ENCODE measurements around the gene MCF2. TPM values are rescaled to one million over a fixed set of nuclear protein-coding genes. Genes with fewer than 3 reads are reported as not detected.
A peak's percentile ranks its signal among the peaks of the same experiment; 100 is the strongest.

MCF2 gene
- total RNA-seq, 1 experiment from 2014 or later: 2.7 TPM

DNA sequence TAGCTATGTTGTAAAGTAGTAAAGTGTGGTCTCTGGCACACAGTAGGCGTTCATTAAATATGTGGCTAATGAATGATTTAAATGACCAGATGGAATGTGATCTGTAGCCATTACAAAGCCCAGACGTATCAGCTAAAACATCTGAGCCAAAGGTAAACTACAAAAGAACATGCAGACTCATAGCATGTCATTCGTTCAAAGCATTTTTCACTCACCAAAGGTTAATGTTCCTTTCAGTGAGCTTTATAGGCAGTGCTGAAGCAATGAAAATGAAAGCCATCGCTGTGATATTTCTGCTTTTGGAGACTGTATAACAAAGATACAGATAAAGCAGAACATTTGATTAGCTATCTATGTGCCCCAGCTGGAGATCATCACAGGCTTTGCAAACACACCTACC lies 126.9 kb downstream of the MCF2 start:
- intact Hi-C loops (cut with micrococcal nuclease; ENCODE audit: unreplicated experiment): no loop called here
- no peaks in the 10 kb centered on the region for H3K4me1 ChIP-seq (ENCODE audit: insufficient read depth, low read length, poor library complexity, severe bottlenecking)
- H3K27me3 ChIP-seq (replicated peaks; ENCODE audit: insufficient read depth, low read depth, low read length, poor library complexity): no peaks in the 10 kb centered on the region
- DNase-seq (ENCODE audit: low spot score): no peak
- H3K4me3 ChIP-seq (ENCODE audit: low read depth, low read length, poor library complexity, severe bottlenecking): no peak overlapping the region
- no TSS peak for BruUV-seq (replicated peaks)
- no peak for TF ChIP-seq EZH2 (IDR thresholded peaks at IDR 0.05; ENCODE audit: borderline replicate concordance, low read depth, low read length, poor library complexity, severe bottlenecking)
- TF ChIP-seq, protein P1, sequence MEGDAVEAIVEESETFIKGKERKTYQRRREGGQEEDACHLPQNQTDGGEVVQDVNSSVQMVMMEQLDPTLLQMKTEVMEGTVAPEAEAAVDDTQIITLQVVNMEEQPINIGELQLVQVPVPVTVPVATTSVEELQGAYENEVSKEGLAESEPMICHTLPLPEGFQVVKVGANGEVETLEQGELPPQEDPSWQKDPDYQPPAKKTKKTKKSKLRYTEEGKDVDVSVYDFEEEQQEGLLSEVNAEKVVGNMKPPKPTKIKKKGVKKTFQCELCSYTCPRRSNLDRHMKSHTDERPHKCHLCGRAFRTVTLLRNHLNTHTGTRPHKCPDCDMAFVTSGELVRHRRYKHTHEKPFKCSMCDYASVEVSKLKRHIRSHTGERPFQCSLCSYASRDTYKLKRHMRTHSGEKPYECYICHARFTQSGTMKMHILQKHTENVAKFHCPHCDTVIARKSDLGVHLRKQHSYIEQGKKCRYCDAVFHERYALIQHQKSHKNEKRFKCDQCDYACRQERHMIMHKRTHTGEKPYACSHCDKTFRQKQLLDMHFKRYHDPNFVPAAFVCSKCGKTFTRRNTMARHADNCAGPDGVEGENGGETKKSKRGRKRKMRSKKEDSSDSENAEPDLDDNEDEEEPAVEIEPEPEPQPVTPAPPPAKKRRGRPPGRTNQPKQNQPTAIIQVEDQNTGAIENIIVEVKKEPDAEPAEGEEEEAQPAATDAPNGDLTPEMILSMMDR (conservative IDR thresholded peaks at IDR 0.05; ENCODE audit: low read depth, low read length): no peak
- CTCF ChIA-PET: no interaction called here
- POLR2A ChIA-PET (ENCODE audit: low non-redundant PET): no interaction called here
- H3K9me3 ChIP-seq (ENCODE audit: low read depth, low read length, poor library complexity, severe bottlenecking): no peaks in the 10 kb centered on the region
- H3K27ac ChIP-seq (ENCODE audit: low read depth, low read length, poor library complexity, severe bottlenecking): no peak overlapping the region
- H3K36me3 ChIP-seq (ENCODE audit: insufficient read depth, low read length, poor library complexity, severe bottlenecking): no peaks in the 10 kb centered on the region

DNA sequence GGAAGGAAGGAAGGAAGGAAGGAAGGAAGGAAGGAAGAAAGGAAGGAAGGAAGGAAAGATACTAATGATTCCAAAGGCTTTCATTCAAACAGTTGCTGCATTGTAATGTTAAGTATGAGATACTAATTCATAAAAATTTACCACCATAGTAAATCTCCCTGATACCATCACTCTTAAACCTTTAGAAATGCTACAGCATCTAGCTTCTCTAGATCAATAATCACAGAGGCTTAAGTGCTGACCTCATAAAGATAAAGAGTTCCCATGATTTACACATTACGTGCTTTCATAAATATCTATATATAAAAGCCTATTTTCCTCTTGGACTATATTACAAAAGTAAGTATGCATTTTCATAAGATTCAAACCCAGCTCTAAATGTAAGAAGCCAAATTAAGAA lies 141.0 kb downstream of the MCF2 start:
- no peaks in the 10 kb centered on the region for H3K27me3 ChIP-seq (replicated peaks; ENCODE audit: insufficient read depth, low read depth, low read length, poor library complexity)
- no TSS peak for BruUV-seq (replicated peaks)
- peaks cover 5% of the 10 kb centered on the region for H3K4me1 ChIP-seq (ENCODE audit: insufficient read depth, low read length, poor library complexity, severe bottlenecking)
- H3K27ac ChIP-seq (ENCODE audit: low read depth, low read length, poor library complexity, severe bottlenecking): peak overlapping the region; percentile 78
- intact Hi-C loops (cut with micrococcal nuclease; ENCODE audit: unreplicated experiment): loop anchor here (1.0 to 10.0 kb wide), 3 partner anchors 185 to 1372 kb away; no protein-coding TSS in a partner anchor
- DNase-seq (ENCODE audit: low spot score): peak; percentile 76
- H3K36me3 ChIP-seq (ENCODE audit: insufficient read depth, low read length, poor library complexity, severe bottlenecking): no peaks in the 10 kb centered on the region
- CTCF ChIA-PET: no interaction called here
- POLR2A ChIA-PET (ENCODE audit: low non-redundant PET): interaction anchor here (0.5 to 0.7 kb wide), 2 partner anchors 366 to 404 kb away, joined by 5 to 25 read pairs; partner anchors contain the start of gene ATP11C
- no peak overlapping the region for H3K4me3 ChIP-seq (ENCODE audit: low read depth, low read length, poor library complexity, severe bottlenecking)
- H3K9me3 ChIP-seq (ENCODE audit: low read depth, low read length, poor library complexity, severe bottlenecking): no peaks in the 10 kb centered on the region
- TF ChIP-seq, protein P1 (conservative IDR thresholded peaks at IDR 0.05; ENCODE audit: low read depth, low read length): no peak
- TF ChIP-seq EZH2 (IDR thresholded peaks at IDR 0.05; ENCODE audit: borderline replicate concordance, low read depth, low read length, poor library complexity, severe bottlenecking): no peak

DNA sequence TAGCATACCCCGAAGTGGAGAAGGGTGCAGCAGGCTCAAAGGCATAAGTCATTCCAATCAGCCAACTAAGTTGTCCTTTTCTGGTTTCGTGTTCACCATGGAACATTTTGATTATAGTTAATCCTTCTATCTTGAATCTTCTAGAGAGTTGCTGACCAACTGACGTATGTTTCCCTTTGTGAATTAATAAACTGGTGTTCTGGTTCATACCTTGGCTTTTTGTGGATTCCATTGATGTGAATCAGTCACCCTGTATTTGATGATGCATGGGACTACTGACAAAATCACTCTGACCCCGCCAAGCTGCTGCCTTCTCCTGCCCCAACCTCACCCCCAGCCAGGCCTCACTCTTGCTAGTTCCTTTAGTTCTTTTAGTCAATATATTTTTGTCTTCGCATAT lies 144.7 kb downstream of the MCF2 start:
- POLR2A ChIA-PET (ENCODE audit: low non-redundant PET): no interaction called here
- Histone ChIP-seq H3K27ac (ENCODE audit: low read depth, low read length, poor library complexity, severe bottlenecking) (no peak overlapping the region), H3K4me1 (ENCODE audit: insufficient read depth, low read length, poor library complexity, severe bottlenecking) (peaks cover 9% of the 10 kb centered on the region), H3K4me3 (ENCODE audit: low read depth, low read length, poor library complexity, severe bottlenecking) (no peak overlapping the region), H3K9me3 (ENCODE audit: low read depth, low read length, poor library complexity, severe bottlenecking) (no peaks in the 10 kb centered on the region), H3K27me3 (replicated peaks; ENCODE audit: insufficient read depth, low read depth, low read length, poor library complexity) (no peaks in the 10 kb centered on the region), H3K36me3 (ENCODE audit: insufficient read depth, low read length, poor library complexity, severe bottlenecking) (no peaks in the 10 kb centered on the region)
- TF ChIP-seq EZH2 (IDR thresholded peaks at IDR 0.05; ENCODE audit: borderline replicate concordance, low read depth, low read length, poor library complexity, severe bottlenecking): no peak
- TF ChIP-seq, protein P1 (conservative IDR thresholded peaks at IDR 0.05; ENCODE audit: low read depth, low read length): no peak
- BruUV-seq (replicated peaks): no TSS peak
- CTCF ChIA-PET: no interaction called here
- no peak for DNase-seq (ENCODE audit: low spot score)
- intact Hi-C loops (cut with micrococcal nuclease; ENCODE audit: unreplicated experiment): loop anchor here (10.0 kb wide), 1 partner anchor 1368 kb away; no protein-coding TSS in a partner anchor
